AG09309 (cell line): ENCODE data around the gene ENG.
"Not testable (repeated sequence)": the region's sequence is repeated elsewhere in the genome, so short reads cannot be mapped to it uniquely, and the experiment has no call there.

Experiments used
- DNase-seq: peaks from one replicate; pipeline ENCODE4 v3.0.0-alpha.2; 2010; ENCODE audit warnings: low read depth
- H3K4me3 ChIP-seq: 2 replicates; pipeline ENCODE4 v1.5.1; 2011; ENCODE audit warnings: mild to moderate bottlenecking, low read depth, low read length, moderate library complexity; ENCODE audit not compliant: control insufficient read depth
- TF ChIP-seq, protein P1 (sequence below): IDR thresholded peaks from 2 replicates; pipeline ENCODE4 v1.5.1; 2011; ENCODE audit warnings: mild to moderate bottlenecking, low read depth, low read length, inconsistent platforms; ENCODE audit not compliant: insufficient read depth, control insufficient read depth; ENCODE audit errors: missing control alignments

ENG gene

GRCh38 chr9:127852829-127853228 is 1.6 kb downstream of the ENG start:
- H3K4me3 ChIP-seq: peak overlapping the region; percentile 84
- TF ChIP-seq, protein P1, sequence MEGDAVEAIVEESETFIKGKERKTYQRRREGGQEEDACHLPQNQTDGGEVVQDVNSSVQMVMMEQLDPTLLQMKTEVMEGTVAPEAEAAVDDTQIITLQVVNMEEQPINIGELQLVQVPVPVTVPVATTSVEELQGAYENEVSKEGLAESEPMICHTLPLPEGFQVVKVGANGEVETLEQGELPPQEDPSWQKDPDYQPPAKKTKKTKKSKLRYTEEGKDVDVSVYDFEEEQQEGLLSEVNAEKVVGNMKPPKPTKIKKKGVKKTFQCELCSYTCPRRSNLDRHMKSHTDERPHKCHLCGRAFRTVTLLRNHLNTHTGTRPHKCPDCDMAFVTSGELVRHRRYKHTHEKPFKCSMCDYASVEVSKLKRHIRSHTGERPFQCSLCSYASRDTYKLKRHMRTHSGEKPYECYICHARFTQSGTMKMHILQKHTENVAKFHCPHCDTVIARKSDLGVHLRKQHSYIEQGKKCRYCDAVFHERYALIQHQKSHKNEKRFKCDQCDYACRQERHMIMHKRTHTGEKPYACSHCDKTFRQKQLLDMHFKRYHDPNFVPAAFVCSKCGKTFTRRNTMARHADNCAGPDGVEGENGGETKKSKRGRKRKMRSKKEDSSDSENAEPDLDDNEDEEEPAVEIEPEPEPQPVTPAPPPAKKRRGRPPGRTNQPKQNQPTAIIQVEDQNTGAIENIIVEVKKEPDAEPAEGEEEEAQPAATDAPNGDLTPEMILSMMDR: no peak
- no peak for DNase-seq

- no peak overlapping the region for H3K4me3 ChIP-seq
- TF ChIP-seq, protein P1: no peak
- no peak for DNase-seq
These were observed 4.1 kb downstream of the ENG start for GRCh38 chr9:127850286-127850830.

DNA sequence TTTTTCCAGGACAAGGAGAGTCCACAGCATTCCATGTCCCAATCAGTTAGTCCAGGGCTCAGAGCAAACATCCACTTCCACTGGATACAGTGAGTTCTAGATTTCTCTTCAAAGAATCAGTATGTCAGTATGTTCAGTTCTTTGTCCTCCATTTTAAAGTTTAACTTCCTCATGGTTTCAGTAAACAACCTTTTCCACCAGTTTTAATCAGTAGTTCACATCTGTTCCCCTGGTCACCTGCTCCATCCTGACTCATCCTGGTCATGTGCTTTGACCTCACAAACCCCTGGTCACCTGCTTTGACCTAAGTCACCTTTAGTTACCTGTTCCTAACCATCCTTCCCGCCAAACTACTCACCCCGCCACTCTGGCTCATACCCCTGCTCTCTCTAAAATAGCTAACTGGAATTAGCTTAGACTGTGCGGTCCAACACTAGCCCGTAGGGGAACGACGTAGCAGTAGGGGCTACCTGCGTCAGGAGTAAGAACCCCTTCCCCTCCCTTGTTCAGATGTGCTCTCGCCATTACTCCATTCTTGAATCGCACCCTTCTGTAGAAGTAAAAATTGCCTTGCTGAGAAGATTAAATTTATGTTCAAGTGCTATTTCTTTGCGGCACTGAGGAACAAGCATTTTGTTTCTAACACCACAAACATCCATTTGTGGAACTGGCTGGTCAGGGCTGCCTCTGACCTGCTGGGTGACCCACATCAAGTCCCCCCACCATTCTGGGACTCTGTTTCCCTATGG is 5.5 kb downstream of the ENG start:
- TF ChIP-seq, protein P1: no peak
- DNase-seq: no peak
- no peak overlapping the region for H3K4me3 ChIP-seq

- TF ChIP-seq, protein P1: no peak
- no peak overlapping the region for H3K4me3 ChIP-seq
- no peak for DNase-seq
These were observed 6.4 kb downstream of the ENG start for GRCh38 chr9:127847833-127848755.

DNA sequence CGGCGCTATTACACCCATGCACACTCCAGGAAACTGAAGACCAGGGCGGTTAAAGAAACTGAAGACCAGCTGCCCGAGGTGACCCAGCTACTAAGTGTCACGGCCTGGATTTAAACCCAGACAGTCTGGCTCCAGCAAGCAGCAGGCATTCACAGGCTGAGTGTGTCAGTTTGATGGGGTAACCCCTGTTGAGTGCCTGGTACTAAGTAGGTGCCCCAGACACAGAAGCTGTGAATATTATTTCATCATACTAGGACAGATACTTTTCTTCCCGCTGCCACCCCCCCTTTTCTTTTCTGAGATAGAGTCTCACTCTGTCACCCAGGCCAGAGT is 7.3 kb downstream of the ENG start:
- TF ChIP-seq, protein P1: no peak
- no peak for DNase-seq
- H3K4me3 ChIP-seq: no peak overlapping the region

DNA sequence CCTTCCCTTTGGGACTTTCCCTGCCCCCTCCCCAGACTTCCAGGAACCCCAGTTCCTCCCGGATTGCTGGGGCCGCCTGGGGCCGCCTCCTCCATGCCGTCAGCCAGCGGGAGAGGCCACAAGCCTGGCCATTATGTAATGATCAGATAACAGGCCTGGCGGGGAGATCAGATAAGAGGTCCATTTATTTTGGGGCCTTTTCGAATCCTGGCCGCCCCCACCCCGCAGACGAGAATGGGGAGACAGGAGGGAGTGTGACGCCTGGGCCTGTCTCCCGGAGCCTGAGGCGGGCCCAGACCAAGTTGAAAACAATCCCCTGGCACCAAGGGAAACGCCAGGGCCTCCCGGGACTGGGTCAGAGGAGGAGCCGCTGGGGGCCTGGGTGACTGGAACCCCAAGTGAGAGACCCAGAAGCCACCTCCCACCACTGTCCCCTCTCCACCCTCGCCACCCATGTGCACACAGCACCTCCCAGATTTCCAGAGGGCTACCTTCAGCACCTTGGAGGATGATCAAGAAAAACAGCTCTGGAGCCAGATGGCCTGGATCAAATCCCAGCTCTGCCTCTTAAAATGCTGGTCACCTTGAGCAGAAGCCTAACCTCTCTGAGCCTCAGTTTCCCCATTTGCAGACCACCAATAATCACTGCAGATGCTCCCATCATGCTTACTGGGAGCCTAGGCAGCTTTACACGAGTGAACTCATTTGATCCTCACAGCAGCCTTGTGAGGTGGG is 7.8 kb downstream of the ENG start:
- no peak for DNase-seq
- TF ChIP-seq, protein P1: no peak
- no peak overlapping the region for H3K4me3 ChIP-seq

DNA sequence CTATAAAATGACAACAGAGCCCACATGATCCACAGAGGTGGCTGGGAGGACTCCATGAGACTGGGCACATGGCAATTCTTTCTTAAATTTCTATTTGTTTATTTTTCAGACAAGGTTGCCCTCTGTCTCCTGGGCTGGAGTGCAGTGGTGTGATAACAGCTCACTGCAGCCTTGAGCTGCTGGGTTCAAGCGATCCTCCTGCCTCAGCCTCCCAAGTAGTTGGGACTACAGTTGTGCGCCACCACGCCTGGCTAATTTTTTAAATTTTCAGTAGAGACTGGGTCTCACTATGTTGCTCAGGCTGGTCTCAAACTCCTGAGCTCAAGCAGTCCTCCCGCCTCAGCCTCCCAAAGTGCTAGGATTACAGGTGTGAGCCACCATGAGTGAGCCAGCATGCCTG is 8.8 kb downstream of the ENG start:
- not testable (repeated sequence) for H3K4me3 ChIP-seq, DNase-seq
